ENCODE measurements around the gene SUSD2.
"Not testable (repeated sequence)": the region's sequence is repeated elsewhere in the genome, so short reads cannot be mapped to it uniquely, and the experiment has no call there.

SUSD2 gene, protein sequence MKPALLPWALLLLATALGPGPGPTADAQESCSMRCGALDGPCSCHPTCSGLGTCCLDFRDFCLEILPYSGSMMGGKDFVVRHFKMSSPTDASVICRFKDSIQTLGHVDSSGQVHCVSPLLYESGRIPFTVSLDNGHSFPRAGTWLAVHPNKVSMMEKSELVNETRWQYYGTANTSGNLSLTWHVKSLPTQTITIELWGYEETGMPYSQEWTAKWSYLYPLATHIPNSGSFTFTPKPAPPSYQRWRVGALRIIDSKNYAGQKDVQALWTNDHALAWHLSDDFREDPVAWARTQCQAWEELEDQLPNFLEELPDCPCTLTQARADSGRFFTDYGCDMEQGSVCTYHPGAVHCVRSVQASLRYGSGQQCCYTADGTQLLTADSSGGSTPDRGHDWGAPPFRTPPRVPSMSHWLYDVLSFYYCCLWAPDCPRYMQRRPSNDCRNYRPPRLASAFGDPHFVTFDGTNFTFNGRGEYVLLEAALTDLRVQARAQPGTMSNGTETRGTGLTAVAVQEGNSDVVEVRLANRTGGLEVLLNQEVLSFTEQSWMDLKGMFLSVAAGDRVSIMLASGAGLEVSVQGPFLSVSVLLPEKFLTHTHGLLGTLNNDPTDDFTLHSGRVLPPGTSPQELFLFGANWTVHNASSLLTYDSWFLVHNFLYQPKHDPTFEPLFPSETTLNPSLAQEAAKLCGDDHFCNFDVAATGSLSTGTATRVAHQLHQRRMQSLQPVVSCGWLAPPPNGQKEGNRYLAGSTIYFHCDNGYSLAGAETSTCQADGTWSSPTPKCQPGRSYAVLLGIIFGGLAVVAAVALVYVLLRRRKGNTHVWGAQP

GRCh38 chr22:24181088-24181995 is at the start of gene SUSD2:
Gene SUSD2 (plus strand): TSS chr22:24181487. CDS start chr22:24181520, 33 bp downstream.
- Mint-ChIP-seq H3K4me3 (no peak within 1 kb of the TSS), H3K27me3 (ENCODE audit: low read depth) (no peaks in the 10 kb centered on the region), H3K4me1 (no peaks in the 10 kb centered on the region), H3K27ac (no peak within 1 kb of the TSS), H3K9me3 (no peaks in the 10 kb centered on the region), H3K36me3 (ENCODE audit: low read depth) (no peaks in the 10 kb centered on the region)
- TF ChIP-seq, protein P1, sequence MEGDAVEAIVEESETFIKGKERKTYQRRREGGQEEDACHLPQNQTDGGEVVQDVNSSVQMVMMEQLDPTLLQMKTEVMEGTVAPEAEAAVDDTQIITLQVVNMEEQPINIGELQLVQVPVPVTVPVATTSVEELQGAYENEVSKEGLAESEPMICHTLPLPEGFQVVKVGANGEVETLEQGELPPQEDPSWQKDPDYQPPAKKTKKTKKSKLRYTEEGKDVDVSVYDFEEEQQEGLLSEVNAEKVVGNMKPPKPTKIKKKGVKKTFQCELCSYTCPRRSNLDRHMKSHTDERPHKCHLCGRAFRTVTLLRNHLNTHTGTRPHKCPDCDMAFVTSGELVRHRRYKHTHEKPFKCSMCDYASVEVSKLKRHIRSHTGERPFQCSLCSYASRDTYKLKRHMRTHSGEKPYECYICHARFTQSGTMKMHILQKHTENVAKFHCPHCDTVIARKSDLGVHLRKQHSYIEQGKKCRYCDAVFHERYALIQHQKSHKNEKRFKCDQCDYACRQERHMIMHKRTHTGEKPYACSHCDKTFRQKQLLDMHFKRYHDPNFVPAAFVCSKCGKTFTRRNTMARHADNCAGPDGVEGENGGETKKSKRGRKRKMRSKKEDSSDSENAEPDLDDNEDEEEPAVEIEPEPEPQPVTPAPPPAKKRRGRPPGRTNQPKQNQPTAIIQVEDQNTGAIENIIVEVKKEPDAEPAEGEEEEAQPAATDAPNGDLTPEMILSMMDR (IDR thresholded peaks at IDR 0.05; ENCODE audit: unreplicated experiment in 3 of 3): no peak

DNA sequence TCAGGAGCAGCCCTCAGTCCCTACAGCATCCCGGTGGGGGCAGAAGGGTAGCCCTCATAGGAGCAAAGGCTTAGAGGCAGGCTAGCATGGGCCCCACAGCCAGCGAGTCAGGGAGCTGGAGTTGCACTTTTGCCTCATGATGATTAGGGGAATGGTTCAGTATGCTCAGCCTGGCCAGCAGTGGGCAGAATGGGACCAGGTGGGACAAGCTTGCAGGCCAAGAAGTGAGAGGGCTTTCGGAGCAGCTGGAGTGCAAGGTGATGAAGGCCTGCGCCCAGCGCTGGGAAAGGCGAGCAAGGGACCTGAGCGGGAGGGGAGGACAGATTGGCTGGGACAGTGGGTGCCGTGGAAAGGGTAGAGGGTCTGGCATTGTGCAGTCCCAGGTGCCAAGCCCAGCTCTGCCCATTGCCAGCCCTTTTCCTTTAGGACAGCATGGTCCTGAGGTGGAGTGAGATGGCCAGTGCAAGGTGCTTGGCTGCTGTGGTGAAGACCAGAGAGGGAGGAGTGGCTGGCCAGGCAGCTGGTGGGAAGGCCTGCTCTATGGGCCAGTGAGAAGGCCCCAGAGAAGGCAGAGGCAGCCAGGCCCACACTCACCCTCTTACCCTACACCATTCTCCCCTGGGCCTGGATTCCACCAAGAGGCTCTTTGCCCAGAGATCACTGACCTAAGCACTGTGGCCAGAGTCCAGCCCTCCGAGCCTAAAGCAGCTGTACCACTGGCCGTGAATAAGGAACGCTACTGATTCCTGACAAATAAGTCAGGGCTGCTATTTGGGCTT is 47.9 kb upstream of the SUSD2 start:
- Mint-ChIP-seq H3K4me3 (no peak overlapping the region), H3K4me1 (peaks cover 9% of the 10 kb centered on the region), H3K36me3 (ENCODE audit: low read depth) (peaks cover 21% of the 10 kb centered on the region), H3K27me3 (ENCODE audit: low read depth) (no peaks in the 10 kb centered on the region), H3K27ac (peak overlapping the region; percentile 18 to 63 (median 28)), H3K9me3 (no peaks in the 10 kb centered on the region)
- TF ChIP-seq, protein P1 (IDR thresholded peaks at IDR 0.05; ENCODE audit: unreplicated experiment in 3 of 3): peak in 2 of 3 experiments; percentile 15 to 32

GRCh38 chr22:24134090-24134846 is 47.0 kb upstream of the SUSD2 start:
- Mint-ChIP-seq H3K27ac (peak overlapping the region; percentile 28 to 63 (median 49)), H3K4me3 (no peak overlapping the region), H3K9me3 (no peaks in the 10 kb centered on the region), H3K4me1 (peaks cover 9% of the 10 kb centered on the region), H3K27me3 (ENCODE audit: low read depth) (no peaks in the 10 kb centered on the region), H3K36me3 (ENCODE audit: low read depth) (peaks cover 21% of the 10 kb centered on the region)
- TF ChIP-seq, protein P1 (IDR thresholded peaks at IDR 0.05; ENCODE audit: unreplicated experiment in 3 of 3): no peak

GRCh38 chr22:24136533-24136932 is 44.8 kb upstream of the SUSD2 start:
- H3K27me3 Mint-ChIP-seq (ENCODE audit: low read depth); H3K9me3 Mint-ChIP-seq; H3K4me3 Mint-ChIP-seq: not testable (repeated sequence)
- H3K36me3 Mint-ChIP-seq (ENCODE audit: low read depth): peaks cover 25% of the 10 kb centered on the region
- peak overlapping the region in 1 of 3 experiments; percentile 47 for H3K27ac Mint-ChIP-seq
- peaks cover 16% of the 10 kb centered on the region for H3K4me1 Mint-ChIP-seq

- Mint-ChIP-seq H3K27me3 (ENCODE audit: low read depth) (no peaks in the 10 kb centered on the region), H3K4me3 (no peak overlapping the region), H3K36me3 (ENCODE audit: low read depth) (peaks cover 25% of the 10 kb centered on the region), H3K27ac (peak overlapping the region in 2 of 3 experiments; percentile 14 to 47), H3K9me3 (no peaks in the 10 kb centered on the region), H3K4me1 (peaks cover 16% of the 10 kb centered on the region)
- TF ChIP-seq, protein P1 (IDR thresholded peaks at IDR 0.05; ENCODE audit: unreplicated experiment in 3 of 3): no peak
Measured at GRCh38 chr22:24137595-24137994, 43.7 kb upstream of the SUSD2 start.

All from nephron (organoid).